ENCODE measurements around the gene DNMT3A. TPM values are rescaled to one million over a fixed set of nuclear protein-coding genes. Genes with fewer than 3 reads are reported as not detected.

Gene DNMT3A
- total and polyA plus RNA-seq, 2 of the 8 experiments (the other 6 are each of a cell fraction or from before 2014, with no cell fraction given), result 33.6 to 178 TPM

DNA sequence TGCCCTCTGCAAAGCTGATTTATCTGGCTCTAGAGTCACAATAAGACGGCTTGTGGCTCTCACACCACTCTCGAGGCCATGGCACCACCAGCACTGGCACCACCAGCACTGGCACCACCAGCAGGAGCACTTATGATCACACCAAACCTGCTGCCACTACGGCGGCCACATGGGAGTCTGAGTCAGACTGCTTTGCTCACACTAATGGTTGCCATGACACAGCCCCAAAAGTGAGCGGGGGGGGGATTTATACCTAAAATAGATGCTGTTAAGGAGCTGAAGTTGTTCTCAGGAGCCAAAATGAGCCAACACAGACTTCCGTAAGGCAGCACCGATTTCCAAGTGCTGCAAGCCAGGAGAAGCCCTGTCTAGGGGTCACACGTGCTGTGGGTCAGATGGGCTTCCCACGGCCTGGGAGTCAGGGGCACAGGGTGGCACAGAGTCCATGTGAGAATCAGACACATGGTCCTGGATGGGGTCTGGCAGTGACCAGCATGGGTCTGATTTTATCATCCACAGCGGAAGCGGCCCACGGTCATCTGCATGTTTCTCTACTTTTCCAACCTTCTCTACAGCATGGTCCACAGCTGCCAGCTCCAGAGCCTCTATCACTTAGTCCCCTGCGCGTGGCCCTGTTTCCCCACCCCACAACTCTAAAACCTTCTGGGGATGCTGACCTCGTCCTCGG, 16.7 kb downstream of the DNMT3A start (continued):
- TF ChIP-seq, protein P1, sequence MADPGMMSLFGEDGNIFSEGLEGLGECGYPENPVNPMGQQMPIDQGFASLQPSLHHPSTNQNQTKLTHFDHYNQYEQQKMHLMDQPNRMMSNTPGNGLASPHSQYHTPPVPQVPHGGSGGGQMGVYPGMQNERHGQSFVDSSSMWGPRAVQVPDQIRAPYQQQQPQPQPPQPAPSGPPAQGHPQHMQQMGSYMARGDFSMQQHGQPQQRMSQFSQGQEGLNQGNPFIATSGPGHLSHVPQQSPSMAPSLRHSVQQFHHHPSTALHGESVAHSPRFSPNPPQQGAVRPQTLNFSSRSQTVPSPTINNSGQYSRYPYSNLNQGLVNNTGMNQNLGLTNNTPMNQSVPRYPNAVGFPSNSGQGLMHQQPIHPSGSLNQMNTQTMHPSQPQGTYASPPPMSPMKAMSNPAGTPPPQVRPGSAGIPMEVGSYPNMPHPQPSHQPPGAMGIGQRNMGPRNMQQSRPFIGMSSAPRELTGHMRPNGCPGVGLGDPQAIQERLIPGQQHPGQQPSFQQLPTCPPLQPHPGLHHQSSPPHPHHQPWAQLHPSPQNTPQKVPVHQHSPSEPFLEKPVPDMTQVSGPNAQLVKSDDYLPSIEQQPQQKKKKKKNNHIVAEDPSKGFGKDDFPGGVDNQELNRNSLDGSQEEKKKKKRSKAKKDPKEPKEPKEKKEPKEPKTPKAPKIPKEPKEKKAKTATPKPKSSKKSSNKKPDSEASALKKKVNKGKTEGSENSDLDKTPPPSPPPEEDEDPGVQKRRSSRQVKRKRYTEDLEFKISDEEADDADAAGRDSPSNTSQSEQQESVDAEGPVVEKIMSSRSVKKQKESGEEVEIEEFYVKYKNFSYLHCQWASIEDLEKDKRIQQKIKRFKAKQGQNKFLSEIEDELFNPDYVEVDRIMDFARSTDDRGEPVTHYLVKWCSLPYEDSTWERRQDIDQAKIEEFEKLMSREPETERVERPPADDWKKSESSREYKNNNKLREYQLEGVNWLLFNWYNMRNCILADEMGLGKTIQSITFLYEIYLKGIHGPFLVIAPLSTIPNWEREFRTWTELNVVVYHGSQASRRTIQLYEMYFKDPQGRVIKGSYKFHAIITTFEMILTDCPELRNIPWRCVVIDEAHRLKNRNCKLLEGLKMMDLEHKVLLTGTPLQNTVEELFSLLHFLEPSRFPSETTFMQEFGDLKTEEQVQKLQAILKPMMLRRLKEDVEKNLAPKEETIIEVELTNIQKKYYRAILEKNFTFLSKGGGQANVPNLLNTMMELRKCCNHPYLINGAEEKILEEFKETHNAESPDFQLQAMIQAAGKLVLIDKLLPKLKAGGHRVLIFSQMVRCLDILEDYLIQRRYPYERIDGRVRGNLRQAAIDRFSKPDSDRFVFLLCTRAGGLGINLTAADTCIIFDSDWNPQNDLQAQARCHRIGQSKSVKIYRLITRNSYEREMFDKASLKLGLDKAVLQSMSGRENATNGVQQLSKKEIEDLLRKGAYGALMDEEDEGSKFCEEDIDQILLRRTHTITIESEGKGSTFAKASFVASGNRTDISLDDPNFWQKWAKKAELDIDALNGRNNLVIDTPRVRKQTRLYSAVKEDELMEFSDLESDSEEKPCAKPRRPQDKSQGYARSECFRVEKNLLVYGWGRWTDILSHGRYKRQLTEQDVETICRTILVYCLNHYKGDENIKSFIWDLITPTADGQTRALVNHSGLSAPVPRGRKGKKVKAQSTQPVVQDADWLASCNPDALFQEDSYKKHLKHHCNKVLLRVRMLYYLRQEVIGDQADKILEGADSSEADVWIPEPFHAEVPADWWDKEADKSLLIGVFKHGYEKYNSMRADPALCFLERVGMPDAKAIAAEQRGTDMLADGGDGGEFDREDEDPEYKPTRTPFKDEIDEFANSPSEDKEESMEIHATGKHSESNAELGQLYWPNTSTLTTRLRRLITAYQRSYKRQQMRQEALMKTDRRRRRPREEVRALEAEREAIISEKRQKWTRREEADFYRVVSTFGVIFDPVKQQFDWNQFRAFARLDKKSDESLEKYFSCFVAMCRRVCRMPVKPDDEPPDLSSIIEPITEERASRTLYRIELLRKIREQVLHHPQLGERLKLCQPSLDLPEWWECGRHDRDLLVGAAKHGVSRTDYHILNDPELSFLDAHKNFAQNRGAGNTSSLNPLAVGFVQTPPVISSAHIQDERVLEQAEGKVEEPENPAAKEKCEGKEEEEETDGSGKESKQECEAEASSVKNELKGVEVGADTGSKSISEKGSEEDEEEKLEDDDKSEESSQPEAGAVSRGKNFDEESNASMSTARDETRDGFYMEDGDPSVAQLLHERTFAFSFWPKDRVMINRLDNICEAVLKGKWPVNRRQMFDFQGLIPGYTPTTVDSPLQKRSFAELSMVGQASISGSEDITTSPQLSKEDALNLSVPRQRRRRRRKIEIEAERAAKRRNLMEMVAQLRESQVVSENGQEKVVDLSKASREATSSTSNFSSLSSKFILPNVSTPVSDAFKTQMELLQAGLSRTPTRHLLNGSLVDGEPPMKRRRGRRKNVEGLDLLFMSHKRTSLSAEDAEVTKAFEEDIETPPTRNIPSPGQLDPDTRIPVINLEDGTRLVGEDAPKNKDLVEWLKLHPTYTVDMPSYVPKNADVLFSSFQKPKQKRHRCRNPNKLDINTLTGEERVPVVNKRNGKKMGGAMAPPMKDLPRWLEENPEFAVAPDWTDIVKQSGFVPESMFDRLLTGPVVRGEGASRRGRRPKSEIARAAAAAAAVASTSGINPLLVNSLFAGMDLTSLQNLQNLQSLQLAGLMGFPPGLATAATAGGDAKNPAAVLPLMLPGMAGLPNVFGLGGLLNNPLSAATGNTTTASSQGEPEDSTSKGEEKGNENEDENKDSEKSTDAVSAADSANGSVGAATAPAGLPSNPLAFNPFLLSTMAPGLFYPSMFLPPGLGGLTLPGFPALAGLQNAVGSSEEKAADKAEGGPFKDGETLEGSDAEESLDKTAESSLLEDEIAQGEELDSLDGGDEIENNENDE (IDR thresholded peaks at IDR 0.05; ENCODE audit: insufficient replicate concordance, low read length), result no peak
- TF ChIP-seq JUND (IDR thresholded peaks at IDR 0.05; ENCODE audit: low read length) (no peak), CREB1 (IDR thresholded peaks at IDR 0.05) (no peak), CHD2 (IDR thresholded peaks at IDR 0.05; ENCODE audit: low read length) (no peak)
